NB4 (cell line): ENCODE results near the gene KCNK2.

Experiments
- DNase-seq: peaks from one replicate; pipeline ENCODE4 v3.0.0; 2010; ENCODE audit warnings: low read depth
- H3K4me3 ChIP-seq: one replicate; pipeline ENCODE4 v1.5.1; 2011; ENCODE audit warnings: mild to moderate bottlenecking, low read depth, low read length, moderate library complexity
- MAX ChIP-seq: IDR thresholded peaks from 2 replicates; pipeline ENCODE4 v1.6.1; 2011; ENCODE audit warnings: low read depth, low read length
- MYC ChIP-seq: IDR thresholded peaks from 2 replicates; pipeline ENCODE4 v1.6.1; 2011; ENCODE audit warnings: low read depth, low read length
- POLR2A ChIP-seq: IDR thresholded peaks from 2 replicates; pipeline ENCODE4 v1.6.1; 2011; ENCODE audit warnings: mild to moderate bottlenecking; ENCODE audit not compliant: insufficient read length; ENCODE audit errors: extremely low read depth
- TF ChIP-seq, protein P1 (sequence below): IDR thresholded peaks from one replicate; pipeline ENCODE4 v1.5.1; 2012; ENCODE audit warnings: low read depth, low read length

Gene KCNK2, protein sequence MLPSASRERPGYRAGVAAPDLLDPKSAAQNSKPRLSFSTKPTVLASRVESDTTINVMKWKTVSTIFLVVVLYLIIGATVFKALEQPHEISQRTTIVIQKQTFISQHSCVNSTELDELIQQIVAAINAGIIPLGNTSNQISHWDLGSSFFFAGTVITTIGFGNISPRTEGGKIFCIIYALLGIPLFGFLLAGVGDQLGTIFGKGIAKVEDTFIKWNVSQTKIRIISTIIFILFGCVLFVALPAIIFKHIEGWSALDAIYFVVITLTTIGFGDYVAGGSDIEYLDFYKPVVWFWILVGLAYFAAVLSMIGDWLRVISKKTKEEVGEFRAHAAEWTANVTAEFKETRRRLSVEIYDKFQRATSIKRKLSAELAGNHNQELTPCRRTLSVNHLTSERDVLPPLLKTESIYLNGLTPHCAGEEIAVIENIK

DNA sequence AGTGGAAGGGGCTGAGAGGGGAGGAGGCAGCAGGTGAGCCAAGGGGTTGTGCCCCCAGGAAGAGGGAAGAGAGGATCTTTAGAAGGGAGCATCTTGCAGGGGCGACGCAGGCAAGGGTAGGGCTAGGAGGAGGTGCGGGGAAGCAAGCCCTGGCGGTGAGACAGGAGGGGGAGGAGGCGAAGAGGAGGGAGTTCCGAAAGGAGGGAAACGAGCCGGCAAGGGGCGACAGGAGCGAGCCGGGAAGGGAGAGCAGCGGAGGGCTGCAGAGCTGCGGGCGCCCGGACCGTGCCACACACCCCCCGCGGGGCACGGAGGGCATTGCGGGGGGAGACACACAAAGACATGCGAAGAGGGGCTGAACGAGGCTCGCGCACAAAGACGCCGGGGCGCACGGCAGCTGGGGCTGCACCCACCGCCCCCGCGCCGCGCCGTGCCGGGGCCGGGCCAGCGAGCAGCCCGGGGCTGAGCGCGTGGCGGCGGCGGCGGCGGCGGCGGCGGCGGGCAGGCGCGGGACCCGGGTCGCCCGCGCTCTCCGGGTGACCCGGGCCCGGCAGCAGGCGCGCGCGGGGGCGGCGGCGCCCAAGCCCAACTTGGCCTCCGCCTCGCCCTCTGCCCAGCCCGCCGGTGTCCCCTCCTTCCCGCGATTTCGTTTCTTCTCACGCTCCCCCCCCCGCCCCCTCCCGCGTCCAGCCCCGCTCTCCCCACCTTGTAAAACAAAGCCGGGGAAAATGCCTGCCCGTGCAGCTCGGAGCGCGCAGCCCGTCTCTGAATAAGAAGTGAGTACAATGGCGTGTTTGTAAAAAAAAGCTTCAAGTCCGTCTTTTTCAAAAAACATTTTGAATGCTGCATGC lies at the start of gene KCNK2:
Gene KCNK2, plus strand, starts transcription at position 206 of the 851 bp plus-strand sequence. CDS start 649 bp downstream, outside the sequence.
- no peak within 1 kb of the TSS for H3K4me3 ChIP-seq
- no peak for DNase-seq
- no peak for TF ChIP-seq POLR2A
- TF ChIP-seq MYC: no peak
- no peak for TF ChIP-seq MAX
- TF ChIP-seq, protein P1, sequence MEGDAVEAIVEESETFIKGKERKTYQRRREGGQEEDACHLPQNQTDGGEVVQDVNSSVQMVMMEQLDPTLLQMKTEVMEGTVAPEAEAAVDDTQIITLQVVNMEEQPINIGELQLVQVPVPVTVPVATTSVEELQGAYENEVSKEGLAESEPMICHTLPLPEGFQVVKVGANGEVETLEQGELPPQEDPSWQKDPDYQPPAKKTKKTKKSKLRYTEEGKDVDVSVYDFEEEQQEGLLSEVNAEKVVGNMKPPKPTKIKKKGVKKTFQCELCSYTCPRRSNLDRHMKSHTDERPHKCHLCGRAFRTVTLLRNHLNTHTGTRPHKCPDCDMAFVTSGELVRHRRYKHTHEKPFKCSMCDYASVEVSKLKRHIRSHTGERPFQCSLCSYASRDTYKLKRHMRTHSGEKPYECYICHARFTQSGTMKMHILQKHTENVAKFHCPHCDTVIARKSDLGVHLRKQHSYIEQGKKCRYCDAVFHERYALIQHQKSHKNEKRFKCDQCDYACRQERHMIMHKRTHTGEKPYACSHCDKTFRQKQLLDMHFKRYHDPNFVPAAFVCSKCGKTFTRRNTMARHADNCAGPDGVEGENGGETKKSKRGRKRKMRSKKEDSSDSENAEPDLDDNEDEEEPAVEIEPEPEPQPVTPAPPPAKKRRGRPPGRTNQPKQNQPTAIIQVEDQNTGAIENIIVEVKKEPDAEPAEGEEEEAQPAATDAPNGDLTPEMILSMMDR: no peak

DNA sequence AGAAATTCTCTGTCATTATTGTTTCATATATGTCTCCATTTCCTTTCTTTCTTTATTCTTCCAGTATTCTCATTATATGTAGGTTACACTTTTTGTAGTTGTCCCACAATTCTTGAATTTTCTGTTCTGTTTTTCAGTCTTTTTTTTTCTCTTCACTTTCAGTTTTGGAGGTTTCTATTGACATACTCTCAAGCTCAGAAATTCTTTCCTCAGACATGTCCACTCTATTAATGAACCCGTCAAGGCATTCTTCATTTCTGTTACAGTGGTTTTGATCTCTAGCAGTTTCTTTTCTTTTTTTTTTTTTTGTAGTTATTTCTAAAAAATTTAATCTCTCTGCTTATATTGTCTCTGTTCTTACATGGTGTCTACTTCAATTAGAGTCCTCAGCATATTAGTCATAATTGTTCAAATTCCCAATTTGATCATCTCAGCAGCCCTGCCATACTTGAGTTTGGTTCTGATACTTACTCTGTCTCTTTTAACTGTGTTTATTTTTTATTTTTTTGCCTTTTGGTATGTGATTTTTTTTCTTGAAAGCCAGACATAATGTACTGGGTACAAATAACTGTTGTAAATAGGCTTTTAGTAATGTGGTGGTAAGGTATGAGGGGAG lies 49.5 kb upstream of the KCNK2 start:
- TF ChIP-seq, protein P1: no peak
- TF ChIP-seq POLR2A: no peak
- no peak for TF ChIP-seq MAX
- no peak overlapping the region for H3K4me3 ChIP-seq
- DNase-seq: no peak

DNA sequence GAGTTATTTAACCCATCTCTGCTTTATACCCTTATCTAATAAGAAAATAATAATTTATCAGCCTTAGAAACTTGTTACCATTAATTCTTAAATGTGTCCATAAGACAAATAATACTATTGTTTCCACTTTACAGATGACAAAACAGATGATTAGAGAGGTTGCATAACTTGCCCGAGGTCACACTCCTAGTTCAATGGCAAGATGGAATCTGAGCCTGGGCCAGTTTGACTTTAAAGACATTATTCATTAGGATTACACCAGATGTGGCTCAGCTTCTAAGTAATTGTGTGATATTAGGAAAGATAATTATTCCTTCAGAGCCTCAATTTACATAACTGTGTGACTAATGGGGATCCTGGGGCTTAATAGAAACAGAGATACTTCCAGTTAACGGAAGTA lies 42.3 kb upstream of the KCNK2 start:
- no peak for DNase-seq
- no peak for TF ChIP-seq MYC
- TF ChIP-seq, protein P1: no peak
- no peak for TF ChIP-seq POLR2A
- no peak for TF ChIP-seq MAX

DNA sequence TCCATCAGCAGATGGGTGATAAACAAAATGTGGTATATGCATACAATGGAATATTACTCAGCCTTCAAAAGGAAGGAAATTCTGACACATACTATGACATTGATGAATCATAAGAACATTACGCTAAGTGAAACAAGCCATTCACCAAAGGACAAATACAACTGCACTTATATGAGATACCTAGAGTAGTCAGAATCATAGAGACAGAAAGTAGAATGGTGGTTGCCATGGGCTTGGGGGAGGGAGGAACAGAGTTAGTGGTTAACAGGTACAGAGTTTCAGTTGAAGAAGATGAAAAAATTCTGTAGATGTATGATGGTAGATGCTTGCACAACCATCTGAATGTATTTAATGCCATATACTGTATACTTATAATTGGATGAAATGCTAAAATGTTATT lies 39.1 kb upstream of the KCNK2 start:
- DNase-seq: no peak
- no peak overlapping the region for H3K4me3 ChIP-seq
- TF ChIP-seq MYC: no peak
- TF ChIP-seq, protein P1: no peak
- no peak for TF ChIP-seq POLR2A
- TF ChIP-seq MAX: no peak

More for the DNA sequence above, 42.3 kb upstream of the KCNK2 start:
- no peak overlapping the region for H3K4me3 ChIP-seq

DNA sequence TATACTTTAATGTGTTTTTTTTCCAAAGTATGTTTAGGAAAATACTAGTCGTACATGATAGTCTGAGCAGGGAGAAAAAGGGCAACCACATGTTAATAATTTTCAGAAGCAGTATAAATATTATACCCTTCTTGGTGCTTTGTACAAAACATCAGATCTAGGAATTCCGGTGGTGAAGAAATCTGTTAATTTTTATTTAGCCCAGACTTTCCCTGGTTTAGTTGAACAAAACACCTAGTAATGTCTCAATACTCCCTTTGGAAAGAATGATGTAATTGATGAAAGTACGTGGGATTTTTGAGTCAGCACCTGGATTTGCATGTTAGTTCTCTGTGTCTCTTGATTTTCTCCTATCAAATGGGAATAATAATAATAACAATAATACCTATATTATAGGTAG lies 38.4 kb upstream of the KCNK2 start:
- TF ChIP-seq MYC: no peak
- TF ChIP-seq MAX: no peak
- TF ChIP-seq POLR2A: no peak
- TF ChIP-seq, protein P1: no peak
- no peak overlapping the region for H3K4me3 ChIP-seq
- DNase-seq: no peak
